Measurements from ENCODE around the gene ACSL4. TPM values are rescaled to one million over a fixed set of nuclear protein-coding genes. Genes with fewer than 3 reads are reported as not detected.

ACSL4 gene
- total RNA-seq, 1 experiment from 2014 or later = 38.3 TPM

GRCh38 chrX:109707720-109708119 lies 25.3 kb downstream of the ACSL4 start:
- H3K4me3 ChIP-seq (ENCODE audit: low read depth, low read length) = no peak overlapping the region
- no peak for DNase-seq
- H3K9me3 Mint-ChIP-seq (ENCODE audit: unreplicated experiment) = no peaks in the 10 kb centered on the region
- intact Hi-C loops (cut with micrococcal nuclease; ENCODE audit: unreplicated experiment) = no loop called here
- no peaks in the 10 kb centered on the region for H3K27me3 Mint-ChIP-seq (ENCODE audit: insufficient read depth, unreplicated experiment)
- CTCF ChIA-PET = no interaction called here
- POLR2A ChIA-PET = no interaction called here
- no TSS peak for BruUV-seq (replicated peaks)
- H3K4me1 Mint-ChIP-seq (ENCODE audit: low read depth, unreplicated experiment) = no peaks in the 10 kb centered on the region
- no peak overlapping the region for H3K4me3 Mint-ChIP-seq (ENCODE audit: unreplicated experiment)
- H3K9me3 ChIP-seq = no peaks in the 10 kb centered on the region
- TF ChIP-seq, protein P1, sequence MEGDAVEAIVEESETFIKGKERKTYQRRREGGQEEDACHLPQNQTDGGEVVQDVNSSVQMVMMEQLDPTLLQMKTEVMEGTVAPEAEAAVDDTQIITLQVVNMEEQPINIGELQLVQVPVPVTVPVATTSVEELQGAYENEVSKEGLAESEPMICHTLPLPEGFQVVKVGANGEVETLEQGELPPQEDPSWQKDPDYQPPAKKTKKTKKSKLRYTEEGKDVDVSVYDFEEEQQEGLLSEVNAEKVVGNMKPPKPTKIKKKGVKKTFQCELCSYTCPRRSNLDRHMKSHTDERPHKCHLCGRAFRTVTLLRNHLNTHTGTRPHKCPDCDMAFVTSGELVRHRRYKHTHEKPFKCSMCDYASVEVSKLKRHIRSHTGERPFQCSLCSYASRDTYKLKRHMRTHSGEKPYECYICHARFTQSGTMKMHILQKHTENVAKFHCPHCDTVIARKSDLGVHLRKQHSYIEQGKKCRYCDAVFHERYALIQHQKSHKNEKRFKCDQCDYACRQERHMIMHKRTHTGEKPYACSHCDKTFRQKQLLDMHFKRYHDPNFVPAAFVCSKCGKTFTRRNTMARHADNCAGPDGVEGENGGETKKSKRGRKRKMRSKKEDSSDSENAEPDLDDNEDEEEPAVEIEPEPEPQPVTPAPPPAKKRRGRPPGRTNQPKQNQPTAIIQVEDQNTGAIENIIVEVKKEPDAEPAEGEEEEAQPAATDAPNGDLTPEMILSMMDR (IDR thresholded peaks at IDR 0.05; ENCODE audit: insufficient read depth in 1 of 2, low read depth in 1 of 2, low read length in 1 of 2, severe bottlenecking in 1 of 2, unreplicated experiment in 1 of 2) = no peak
- no peak overlapping the region for H3K27ac Mint-ChIP-seq (ENCODE audit: unreplicated experiment)
- peaks cover 3% of the 10 kb centered on the region; the same call in 1 of the 2 replicates for H3K4me1 ChIP-seq
- H3K27me3 ChIP-seq (replicated peaks; ENCODE audit: control insufficient read depth, insufficient read depth, low read length) = no peaks in the 10 kb centered on the region
- H3K36me3 Mint-ChIP-seq (ENCODE audit: insufficient read depth, unreplicated experiment) = no peaks in the 10 kb centered on the region
- no peaks in the 10 kb centered on the region for H3K36me3 ChIP-seq (ENCODE audit: control insufficient read depth, insufficient read depth, low read length)

- peaks cover 3% of the 10 kb centered on the region; the same call in 1 of the 2 replicates for H3K4me1 ChIP-seq
- Mint-ChIP-seq H3K36me3 (ENCODE audit: insufficient read depth, unreplicated experiment) (no peaks in the 10 kb centered on the region), H3K4me3 (ENCODE audit: unreplicated experiment) (no peak overlapping the region), H3K27ac (ENCODE audit: unreplicated experiment) (no peak overlapping the region), H3K9me3 (ENCODE audit: unreplicated experiment) (no peaks in the 10 kb centered on the region), H3K4me1 (ENCODE audit: low read depth, unreplicated experiment) (no peaks in the 10 kb centered on the region), H3K27me3 (ENCODE audit: insufficient read depth, unreplicated experiment) (no peaks in the 10 kb centered on the region)
- CTCF ChIA-PET = no interaction called here
- DNase-seq = no peak
- H3K27me3 ChIP-seq (replicated peaks; ENCODE audit: control insufficient read depth, insufficient read depth, low read length) = no peaks in the 10 kb centered on the region
- POLR2A ChIA-PET = no interaction called here
- H3K36me3 ChIP-seq (ENCODE audit: control insufficient read depth, insufficient read depth, low read length) = no peaks in the 10 kb centered on the region
- no TSS peak for BruUV-seq (replicated peaks)
- TF ChIP-seq, protein P1 (IDR thresholded peaks at IDR 0.05; ENCODE audit: insufficient read depth in 1 of 2, low read depth in 1 of 2, low read length in 1 of 2, severe bottlenecking in 1 of 2, unreplicated experiment in 1 of 2) = no peak
- intact Hi-C loops (cut with micrococcal nuclease; ENCODE audit: unreplicated experiment) = no loop called here
- no peaks in the 10 kb centered on the region for H3K9me3 ChIP-seq
- H3K4me3 ChIP-seq (ENCODE audit: low read depth, low read length) = no peak overlapping the region
These were observed 25.7 kb downstream of the ACSL4 start for GRCh38 chrX:109707319-109707718.

DNA sequence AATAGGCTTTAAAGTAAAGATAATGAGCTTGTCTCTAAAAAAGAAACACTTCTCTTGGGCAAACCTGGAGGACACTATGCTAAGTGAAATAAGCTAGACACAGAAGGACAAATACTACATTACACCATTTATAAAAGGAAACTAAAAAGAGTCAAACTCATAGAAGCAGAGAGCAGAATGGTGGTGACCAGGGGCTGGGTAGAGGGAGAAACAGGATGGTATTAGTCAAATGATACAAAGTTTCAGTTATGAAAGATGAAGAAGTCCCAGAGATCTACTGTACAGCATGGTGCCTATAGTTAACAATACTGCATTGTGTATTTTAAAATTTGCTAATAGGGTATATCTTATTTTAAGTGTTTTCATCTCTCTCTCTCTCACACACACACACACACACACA lies 28.5 kb downstream of the ACSL4 start:
- H3K9me3 ChIP-seq = no peaks in the 10 kb centered on the region
- no peaks in the 10 kb centered on the region for H3K27me3 ChIP-seq (replicated peaks; ENCODE audit: control insufficient read depth, insufficient read depth, low read length)
- ChIA-PET CTCF (no interaction called here), POLR2A (no interaction called here)
- H3K36me3 Mint-ChIP-seq (ENCODE audit: insufficient read depth, unreplicated experiment) = no peaks in the 10 kb centered on the region
- no peak overlapping the region for H3K4me3 Mint-ChIP-seq (ENCODE audit: unreplicated experiment)
- DNase-seq = no peak
- intact Hi-C loops (cut with micrococcal nuclease; ENCODE audit: unreplicated experiment) = no loop called here
- H3K4me3 ChIP-seq (ENCODE audit: low read depth, low read length) = no peak overlapping the region
- no peaks in the 10 kb centered on the region for H3K27me3 Mint-ChIP-seq (ENCODE audit: insufficient read depth, unreplicated experiment)
- H3K4me1 Mint-ChIP-seq (ENCODE audit: low read depth, unreplicated experiment) = no peaks in the 10 kb centered on the region
- no peak overlapping the region for H3K27ac Mint-ChIP-seq (ENCODE audit: unreplicated experiment)
- no peaks in the 10 kb centered on the region for H3K9me3 Mint-ChIP-seq (ENCODE audit: unreplicated experiment)
- no TSS peak for BruUV-seq (replicated peaks)
- H3K36me3 ChIP-seq (ENCODE audit: control insufficient read depth, insufficient read depth, low read length) = no peaks in the 10 kb centered on the region
- TF ChIP-seq, protein P1 (IDR thresholded peaks at IDR 0.05; ENCODE audit: insufficient read depth in 1 of 2, low read depth in 1 of 2, low read length in 1 of 2, severe bottlenecking in 1 of 2, unreplicated experiment in 1 of 2) = no peak
- peaks cover 1% of the 10 kb centered on the region; the same call in 1 of the 2 replicates for H3K4me1 ChIP-seq

Measured in Caco-2 (cell line).